Left colon (tissue), 2 donors: Measurements from ENCODE around the gene CAPZA2. TPM values are rescaled to one million over a fixed set of nuclear protein-coding genes. Genes with fewer than 3 reads are reported as not detected.
"Not testable (repeated sequence)": the region's sequence is repeated elsewhere in the genome, so short reads cannot be mapped to it uniquely, and the experiment has no call there.

ENCODE experiments used
- ATAC-seq: fragments of 200-7000 bp; cut with Tn5 transposase; one replicate; pipeline ENCODE4 v1.9.1; 2020; ENCODE audit warnings: mild to moderate bottlenecking, moderate library complexity
- DNase-seq, 2 donors: peaks; one replicate each; pipeline ENCODE4 v3.0.0-alpha.2; 2020
- intact Hi-C, 2 donors: fragments of 100-400 bp; cut with DNase I in 1 of 2; cut with micrococcal nuclease in 1 of 2; formaldehyde crosslinking; loops; one replicate each; pipeline versions ENCODE4 v1.11.2 to v1.14.0; 2022; cut with DNase I, micrococcal nuclease
- total RNA-seq, 2 donors: library from RNA; stranded (reverse); fragmentation: NEBNext Ultra II Directional; extraction: Animal tissue kit (Norgen Biotek cat#: 25700); gene quantifications; one replicate each; pipeline ENCODE4 v1.2.1, GENCODE V29; 2021
- donor health status: DM: no; HTN: no; CAD: no.
- donor health status: DM: yes; HTN: yes; CAD: no.

CAPZA2 gene
- total RNA-seq, 2 donors from 2014 or later, result 209 to 291 TPM

- intact Hi-C loops, result no loop called here
- ATAC-seq (no peak), DNase-seq (no peak)
These were observed 87.8 kb downstream of the CAPZA2 start for GRCh38 chr7:116949941-116950801.

- DNase-seq, result no peak
- intact Hi-C loops, result no loop called here
- no peak for ATAC-seq
These were observed 88.5 kb downstream of the CAPZA2 start for GRCh38 chr7:116950889-116951351.

GRCh38 chr7:116951366-116952292 is 89.2 kb downstream of the CAPZA2 start:
- no peak for DNase-seq

GRCh38 chr7:116952635-116953371 is 90.4 kb downstream of the CAPZA2 start:
- intact Hi-C loops, result no loop called here
- ATAC-seq (peak; percentile 16), DNase-seq (peak; percentile 18 to 50)

More at GRCh38 chr7:116951366-116952292, 89.2 kb downstream of the CAPZA2 start:
- ATAC-seq, result peak; percentile 12
- intact Hi-C loops, result no loop called here

- DNase-seq (peak; percentile 33 to 74), ATAC-seq (peak; percentile 82)
- intact Hi-C loops, result no loop called here
These were observed 91.1 kb downstream of the CAPZA2 start, which contains the start of gene ST7 for GRCh38 chr7:116953372-116953905. TSS of gene ST7 (plus strand) at chr7:116953501. CDS start at chr7:116953541, 40 bp downstream.

GRCh38 chr7:116953906-116954838 is 91.8 kb downstream of the CAPZA2 start:
- DNase-seq (peak; percentile 49 to 59), ATAC-seq (peak; percentile 67)
- intact Hi-C loops, result no loop called here

- intact Hi-C loops, result no loop called here
- ATAC-seq (no peak), DNase-seq (no peak)
These were observed 93.0 kb downstream of the CAPZA2 start for GRCh38 chr7:116955340-116955739.

GRCh38 chr7:116955801-116956476 is 93.6 kb downstream of the CAPZA2 start:
- ATAC-seq, result no peak
- intact Hi-C loops, result no loop called here
- DNase-seq, result no peak

GRCh38 chr7:116956477-116956804 is 94.1 kb downstream of the CAPZA2 start:
- no peak for DNase-seq
- intact Hi-C loops, result no loop called here
- no peak for ATAC-seq

GRCh38 chr7:116957874-116958273 is 95.5 kb downstream of the CAPZA2 start:
- DNase-seq, result no peak
- no peak for ATAC-seq
- intact Hi-C loops, result no loop called here

- DNase-seq, ATAC-seq, intact Hi-C loops: not testable (repeated sequence)
These were observed 99.7 kb downstream of the CAPZA2 start for GRCh38 chr7:116961966-116962673.

- ATAC-seq, result no peak
- intact Hi-C loops, result no loop called here
These were observed 100.8 kb downstream of the CAPZA2 start for GRCh38 chr7:116963234-116963633.

GRCh38 chr7:116966601-116967000 is 104.2 kb downstream of the CAPZA2 start:
- no peak for ATAC-seq
- intact Hi-C loops, result no loop called here

More at GRCh38 chr7:116963234-116963633, 100.8 kb downstream of the CAPZA2 start:
- no peak for DNase-seq

GRCh38 chr7:116967254-116967922 is 105.0 kb downstream of the CAPZA2 start:
- DNase-seq (no peak), ATAC-seq (no peak)
- intact Hi-C loops, result no loop called here

More at GRCh38 chr7:116966601-116967000, 104.2 kb downstream of the CAPZA2 start:
- no peak for DNase-seq

- no peak for ATAC-seq
- intact Hi-C loops, result no loop called here
- DNase-seq, result no peak
These were observed 105.6 kb downstream of the CAPZA2 start for GRCh38 chr7:116967983-116968382.

GRCh38 chr7:116968631-116969030 is 106.2 kb downstream of the CAPZA2 start:
- ATAC-seq, result no peak
- intact Hi-C loops, result no loop called here
- no peak for DNase-seq
